SJSA1 (cell line): Measurements from ENCODE around the gene ZFPM1. TPM values are rescaled to one million over a fixed set of nuclear protein-coding genes. Genes with fewer than 3 reads are reported as not detected.

ENCODE experiments used
- DNase-seq, 2 experiments: peaks; one replicate each; pipeline ENCODE4 v3.0.0-alpha.2; 2015 to 2020; ENCODE audit warnings: low spot score in 2 of 2, low read depth in 1 of 2
- H3K27ac ChIP-seq: fragments of 250-450 bp; sonication (Bioruptor Pico); 2 replicates; pipeline ENCODE4 v1.5.1; 2020; ENCODE audit warnings: mild to moderate bottlenecking, moderate library complexity
- H3K27me3 ChIP-seq: fragments of 250-450 bp; sonication (Bioruptor Pico); replicated peaks from 2 replicates; pipeline ENCODE4 v1.5.1; 2020; ENCODE audit warnings: mild to moderate bottlenecking, moderate library complexity
- H3K36me3 ChIP-seq: fragments of 250-450 bp; sonication (Bioruptor Pico); 2 replicates; pipeline ENCODE4 v1.5.1; 2020; ENCODE audit warnings: mild to moderate bottlenecking
- H3K4me1 ChIP-seq: fragments of 250-450 bp; sonication (Bioruptor Pico); replicated peaks from 2 replicates; pipeline ENCODE4 v1.6.1; 2021; ENCODE audit warnings: mild to moderate bottlenecking
- H3K4me3 ChIP-seq: fragments of 250-450 bp; sonication (Bioruptor Pico); 2 replicates; pipeline ENCODE4 v1.5.1; 2020; ENCODE audit warnings: mild to moderate bottlenecking
- H3K9me3 ChIP-seq: fragments of 250-450 bp; sonication (Bioruptor Pico); replicated peaks from 2 replicates; pipeline ENCODE4 v1.5.1; 2020; ENCODE audit warnings: mild to moderate bottlenecking
- total RNA-seq: library from RNA; depleted of rRNA; stranded (reverse); fragments of >200 nt; shearing (Covaris generic); gene quantifications from 2 replicates; pipeline ENCODE4 v1.2.3, GENCODE V29; 2014

ZFPM1 gene
- total RNA-seq, 1 experiment from 2014 or later: 0.92 TPM

DNA sequence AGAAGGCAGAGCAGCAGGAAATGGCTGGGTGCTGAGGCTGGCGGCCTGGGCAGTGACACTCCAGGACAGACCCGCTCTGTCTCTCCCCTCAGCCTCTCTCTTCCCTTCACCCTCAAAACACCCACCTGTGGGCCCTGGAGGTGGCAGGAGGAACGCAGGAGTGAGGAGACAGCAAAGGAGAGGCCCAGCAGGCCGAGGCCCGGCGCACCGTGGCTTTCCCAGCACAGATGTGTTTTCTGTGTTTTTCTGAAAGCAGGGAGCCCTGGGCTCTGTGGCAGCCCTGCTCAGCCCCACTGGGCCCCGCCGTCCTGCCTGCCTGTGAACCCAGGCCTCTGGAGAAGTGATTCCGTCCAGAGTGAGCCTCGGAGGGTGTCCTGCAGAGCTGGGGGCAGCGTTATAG lies 39.8 kb upstream of the ZFPM1 start:
- Histone ChIP-seq H3K27ac (no peak overlapping the region), H3K9me3 (no peaks in the 10 kb centered on the region), H3K4me3 (no peak overlapping the region), H3K36me3 (peaks cover 7% of the 10 kb centered on the region), H3K27me3 (no peaks in the 10 kb centered on the region), H3K4me1 (no peaks in the 10 kb centered on the region)
- no peak for DNase-seq

DNA sequence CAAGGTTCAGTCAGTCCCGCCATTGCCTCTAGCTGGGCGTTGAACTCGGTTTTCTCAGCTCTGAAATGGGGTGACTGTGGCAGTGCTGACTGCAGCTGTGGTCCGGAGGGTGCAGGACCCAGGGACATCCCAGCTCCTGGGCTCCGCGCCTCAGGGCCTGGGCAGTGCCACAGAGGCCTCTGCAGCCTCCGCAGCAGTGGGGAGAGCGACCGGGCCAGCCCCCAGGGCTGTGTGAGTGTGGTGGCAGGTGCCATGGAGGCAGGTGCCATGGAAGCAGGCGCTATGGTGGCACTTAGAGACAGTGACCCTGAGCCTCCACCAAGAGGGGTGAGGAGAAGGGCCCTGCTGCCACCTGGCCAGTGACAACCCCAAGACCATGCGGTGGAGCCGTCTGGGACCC lies 39.4 kb upstream of the ZFPM1 start:
- H3K4me1 ChIP-seq: no peaks in the 10 kb centered on the region
- H3K9me3 ChIP-seq: no peaks in the 10 kb centered on the region
- peaks cover 7% of the 10 kb centered on the region for H3K36me3 ChIP-seq
- H3K4me3 ChIP-seq: no peak overlapping the region
- DNase-seq: no peak
- no peak overlapping the region for H3K27ac ChIP-seq
- no peaks in the 10 kb centered on the region for H3K27me3 ChIP-seq

- Histone ChIP-seq H3K36me3 (peaks cover 7% of the 10 kb centered on the region), H3K27me3 (no peaks in the 10 kb centered on the region), H3K4me1 (no peaks in the 10 kb centered on the region), H3K9me3 (no peaks in the 10 kb centered on the region), H3K4me3 (no peak overlapping the region), H3K27ac (no peak overlapping the region)
- DNase-seq: no peak
These were observed 38.3 kb upstream of the ZFPM1 start for GRCh38 chr16:88414521-88415380.

GRCh38 chr16:88415381-88415705 lies 37.7 kb upstream of the ZFPM1 start:
- H3K36me3 ChIP-seq: peaks cover 7% of the 10 kb centered on the region
- H3K27ac ChIP-seq: no peak overlapping the region
- no peaks in the 10 kb centered on the region for H3K4me1 ChIP-seq
- DNase-seq: no peak
- no peaks in the 10 kb centered on the region for H3K9me3 ChIP-seq
- no peaks in the 10 kb centered on the region for H3K27me3 ChIP-seq
- H3K4me3 ChIP-seq: no peak overlapping the region

- H3K27me3 ChIP-seq: no peaks in the 10 kb centered on the region
- no peak overlapping the region for H3K4me3 ChIP-seq
- H3K36me3 ChIP-seq: peaks cover 10% of the 10 kb centered on the region
- no peak overlapping the region for H3K27ac ChIP-seq
- no peak for DNase-seq
- H3K9me3 ChIP-seq: no peaks in the 10 kb centered on the region
- H3K4me1 ChIP-seq: no peaks in the 10 kb centered on the region
These were observed 37.3 kb upstream of the ZFPM1 start for GRCh38 chr16:88415713-88416323.

- Histone ChIP-seq H3K36me3 (peaks cover 10% of the 10 kb centered on the region), H3K4me3 (no peak overlapping the region), H3K9me3 (no peaks in the 10 kb centered on the region), H3K27me3 (no peaks in the 10 kb centered on the region), H3K4me1 (no peaks in the 10 kb centered on the region), H3K27ac (no peak overlapping the region)
- no peak for DNase-seq
These were observed 36.4 kb upstream of the ZFPM1 start for GRCh38 chr16:88416686-88417085.

- H3K4me1 ChIP-seq: no peaks in the 10 kb centered on the region
- DNase-seq: no peak
- H3K36me3 ChIP-seq: peaks cover 10% of the 10 kb centered on the region
- no peak overlapping the region for H3K4me3 ChIP-seq
- H3K9me3 ChIP-seq: no peaks in the 10 kb centered on the region
- H3K27me3 ChIP-seq: no peaks in the 10 kb centered on the region
- H3K27ac ChIP-seq: no peak overlapping the region
These were observed 35.2 kb upstream of the ZFPM1 start for GRCh38 chr16:88417684-88418476.

DNA sequence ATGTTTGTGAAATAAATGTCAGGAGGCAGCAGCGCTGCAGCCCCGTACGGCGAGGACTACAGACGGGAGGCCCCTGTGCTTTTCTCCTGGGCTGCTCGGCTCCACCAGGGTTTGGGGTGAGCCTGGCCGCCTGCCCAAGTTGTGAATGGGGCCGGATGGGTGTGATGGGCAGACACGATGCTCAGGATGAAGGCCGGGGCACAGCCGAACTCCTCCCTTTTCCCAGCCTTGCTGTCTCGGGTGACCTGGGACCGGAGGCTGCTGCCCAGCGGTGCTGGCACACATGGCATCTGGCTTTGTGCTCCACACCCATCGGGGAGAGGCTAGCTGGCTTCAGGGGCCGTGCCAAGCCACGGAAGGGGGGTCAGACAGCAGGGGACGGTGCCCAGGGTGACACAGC lies 34.2 kb upstream of the ZFPM1 start:
- no peaks in the 10 kb centered on the region for H3K4me1 ChIP-seq
- H3K4me3 ChIP-seq: no peak overlapping the region
- no peaks in the 10 kb centered on the region for H3K9me3 ChIP-seq
- no peaks in the 10 kb centered on the region for H3K27me3 ChIP-seq
- peaks cover 10% of the 10 kb centered on the region for H3K36me3 ChIP-seq
- DNase-seq: no peak
- H3K27ac ChIP-seq: no peak overlapping the region

- Histone ChIP-seq H3K9me3 (no peaks in the 10 kb centered on the region), H3K27ac (no peak overlapping the region), H3K36me3 (peaks cover 10% of the 10 kb centered on the region), H3K4me1 (no peaks in the 10 kb centered on the region), H3K4me3 (no peak overlapping the region), H3K27me3 (no peaks in the 10 kb centered on the region)
- DNase-seq: no peak
These were observed 33.3 kb upstream of the ZFPM1 start for GRCh38 chr16:88419790-88420189.

- no peak for DNase-seq
- Histone ChIP-seq H3K9me3 (no peaks in the 10 kb centered on the region), H3K27me3 (no peaks in the 10 kb centered on the region), H3K36me3 (peaks cover 8% of the 10 kb centered on the region), H3K4me3 (no peak overlapping the region), H3K27ac (no peak overlapping the region), H3K4me1 (no peaks in the 10 kb centered on the region)
These were observed 32.6 kb upstream of the ZFPM1 start for GRCh38 chr16:88420496-88420895.

GRCh38 chr16:88421301-88421700 lies 31.8 kb upstream of the ZFPM1 start:
- no peaks in the 10 kb centered on the region for H3K4me1 ChIP-seq
- no peak overlapping the region for H3K4me3 ChIP-seq
- peaks cover 11% of the 10 kb centered on the region for H3K36me3 ChIP-seq
- no peak for DNase-seq
- no peaks in the 10 kb centered on the region for H3K9me3 ChIP-seq
- H3K27me3 ChIP-seq: no peaks in the 10 kb centered on the region
- no peak overlapping the region for H3K27ac ChIP-seq

DNA sequence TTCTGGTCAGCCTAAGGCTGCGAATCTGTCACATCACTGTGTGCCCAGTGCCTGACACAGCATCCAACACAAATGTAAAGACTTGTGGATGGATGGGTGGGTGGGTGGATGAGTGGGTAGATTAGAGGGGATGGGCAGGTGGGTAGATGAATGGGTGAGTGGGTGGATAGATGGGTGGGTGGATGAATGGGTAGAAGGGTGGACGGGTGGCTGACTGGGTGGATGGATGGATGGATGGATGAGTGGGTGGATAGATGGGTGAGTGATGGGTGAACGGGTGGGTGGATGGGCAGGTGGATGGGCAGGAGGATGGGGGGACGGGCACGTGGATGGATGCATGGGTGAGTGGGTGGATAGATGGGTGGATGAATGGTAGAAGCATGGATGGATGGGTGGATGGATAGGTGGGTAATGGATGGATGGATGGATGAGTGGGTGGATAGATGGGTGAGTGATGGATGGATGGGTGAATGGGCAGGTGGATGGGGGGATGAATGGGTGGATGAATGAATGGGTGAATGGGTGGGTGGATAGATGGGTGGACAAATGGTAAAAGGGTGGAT lies 31.1 kb upstream of the ZFPM1 start:
- no peak for DNase-seq
- H3K27ac ChIP-seq: no peak overlapping the region
- H3K36me3 ChIP-seq: peaks cover 9% of the 10 kb centered on the region

GRCh38 chr16:88422733-88423447 lies 30.2 kb upstream of the ZFPM1 start:
- Histone ChIP-seq H3K27ac (no peak overlapping the region), H3K9me3 (no peaks in the 10 kb centered on the region), H3K27me3 (no peaks in the 10 kb centered on the region), H3K4me1 (no peaks in the 10 kb centered on the region), H3K4me3 (no peak overlapping the region), H3K36me3 (peaks cover 15% of the 10 kb centered on the region)
- no peak for DNase-seq

More for the DNA sequence above, 31.1 kb upstream of the ZFPM1 start:
- Histone ChIP-seq H3K4me3 (no peak overlapping the region), H3K27me3 (no peaks in the 10 kb centered on the region), H3K9me3 (no peaks in the 10 kb centered on the region), H3K4me1 (no peaks in the 10 kb centered on the region)
